Transverse colon (tissue), 4 donors: Measurements from ENCODE around the gene SLC13A3. TPM values are rescaled to one million over a fixed set of nuclear protein-coding genes. Genes with fewer than 3 reads are reported as not detected.

ENCODE experiments used
- DNase-seq: peaks from one replicate; pipeline ENCODE4 v3.0.0-alpha.2; 2019
- H3K27ac ChIP-seq, 4 donors: fragments of 200-600 bp; sonication (generic); 2 replicates each; pipeline ENCODE4 v1.5.1; 2016 to 2018; ENCODE audit warnings: inconsistent platforms in 4 of 4
- H3K27me3 ChIP-seq: fragments of 200-600 bp; sonication (generic); 2 replicates; pipeline ENCODE4 v1.5.1; 2017; ENCODE audit warnings: inconsistent platforms
- H3K36me3 ChIP-seq, 4 donors: fragments of 200-600 bp; sonication (generic); 2 replicates each; pipeline ENCODE4 v1.5.1; 2017 to 2019; ENCODE audit warnings: inconsistent platforms in 4 of 4
- H3K4me1 ChIP-seq, 4 donors: fragments of 200-600 bp; sonication (generic); 2 replicates each; pipeline ENCODE4 v1.5.1; 2017 to 2020; ENCODE audit warnings: inconsistent platforms in 4 of 4
- H3K4me3 ChIP-seq, 4 donors: fragments of 200-600 bp; sonication (generic); 1 replicate in 1 of 4; 2 replicates in 3 of 4; pipeline versions ENCODE4 v1.5.1 to v1.6.1; 2017 to 2019; ENCODE audit warnings: inconsistent platforms in 4 of 4
- H3K9me3 ChIP-seq, 2 donors: fragments of 200-600 bp; sonication (generic); 2 replicates each; pipeline ENCODE4 v1.5.1; 2017 to 2019; ENCODE audit warnings: inconsistent platforms in 2 of 2
- EP300 ChIP-seq: sonication (generic); formaldehyde crosslinking; IDR thresholded peaks from one replicate; pipeline ENCODE4 v1.6.1; 2017; ENCODE audit warnings: antibody characterized with exemption, low read depth
- POLR2A ChIP-seq: fragments of 450-650 bp; IDR thresholded peaks from one replicate; pipeline ENCODE4 v1.6.1; 2016; ENCODE audit warnings: antibody characterized with exemption, mild to moderate bottlenecking, moderate library complexity
- POLR2AphosphoS5 ChIP-seq, 3 donors: sonication (generic); formaldehyde crosslinking; IDR thresholded peaks; one replicate each; pipeline ENCODE4 v1.6.1; 2016; ENCODE audit warnings: antibody characterized with exemption in 3 of 3
- WGBS, 2 donors: methylation state at CpG; one replicate each; pipeline ENCODE4 v1.1.5; 2018; ENCODE audit warnings: low coverage in 1 of 2; 5-methylcytosine and 5-hydroxymethylcytosine counted together
- in situ Hi-C, 4 donors: fragments of 200-750 bp; cut with MboI; loops; one replicate each; pipeline versions ENCODE4 v1.15.0 to v1.15.1; 2017; ENCODE audit warnings: low sequenced_read_pairs in 3 of 4, low pct_ligation_motif_present in 1 of 4, low pct_unique_long_range_greater_than_20kb in 1 of 4
- intact Hi-C: fragments of 100-400 bp; cut with DNase I; formaldehyde crosslinking; loops from one replicate; pipeline ENCODE4 v1.15.1; 2023; ENCODE audit warnings: low total_unique reads
- total RNA-seq, 4 donors: library from RNA; depleted of rRNA; stranded (reverse); fragments of >200 nt; gene quantifications; one replicate each; pipeline ENCODE4 v1.1.0, GENCODE V29; 2016
- TF ChIP-seq, protein P1 (sequence below), 5 experiments: fragments of 200-600 bp in 3 of 5; fragments of 450-650 bp in 2 of 5; sonication (generic) in 3 of 5; IDR thresholded peaks; 1 replicate in 2 of 5; 2 replicates in 3 of 5; pipeline ENCODE4 v1.5.1; 2016 to 2017; ENCODE audit warnings: antibody characterized with exemption in 5 of 5, inconsistent platforms in 3 of 5, mild to moderate bottlenecking in 2 of 5, moderate library complexity in 1 of 5

The SLC13A3 gene
- total RNA-seq, 4 donors from 2014 or later: 0.14 to 0.48 TPM; not detected in 2

- no peak for DNase-seq
- in situ Hi-C loops (no loop called here), intact Hi-C loops (no loop called here)
- Histone ChIP-seq H3K27me3 (no peaks in the 10 kb centered on the region), H3K36me3 (no peaks in the 10 kb centered on the region), H3K4me3 (no peak overlapping the region), H3K27ac (no peak overlapping the region), H3K9me3 (no peaks in the 10 kb centered on the region), H3K4me1 (no peaks in the 10 kb centered on the region)
- 93 to 96% methylated on average over 4 of the region's 4 CpGs for WGBS, 2 donors
- TF ChIP-seq, protein P1, sequence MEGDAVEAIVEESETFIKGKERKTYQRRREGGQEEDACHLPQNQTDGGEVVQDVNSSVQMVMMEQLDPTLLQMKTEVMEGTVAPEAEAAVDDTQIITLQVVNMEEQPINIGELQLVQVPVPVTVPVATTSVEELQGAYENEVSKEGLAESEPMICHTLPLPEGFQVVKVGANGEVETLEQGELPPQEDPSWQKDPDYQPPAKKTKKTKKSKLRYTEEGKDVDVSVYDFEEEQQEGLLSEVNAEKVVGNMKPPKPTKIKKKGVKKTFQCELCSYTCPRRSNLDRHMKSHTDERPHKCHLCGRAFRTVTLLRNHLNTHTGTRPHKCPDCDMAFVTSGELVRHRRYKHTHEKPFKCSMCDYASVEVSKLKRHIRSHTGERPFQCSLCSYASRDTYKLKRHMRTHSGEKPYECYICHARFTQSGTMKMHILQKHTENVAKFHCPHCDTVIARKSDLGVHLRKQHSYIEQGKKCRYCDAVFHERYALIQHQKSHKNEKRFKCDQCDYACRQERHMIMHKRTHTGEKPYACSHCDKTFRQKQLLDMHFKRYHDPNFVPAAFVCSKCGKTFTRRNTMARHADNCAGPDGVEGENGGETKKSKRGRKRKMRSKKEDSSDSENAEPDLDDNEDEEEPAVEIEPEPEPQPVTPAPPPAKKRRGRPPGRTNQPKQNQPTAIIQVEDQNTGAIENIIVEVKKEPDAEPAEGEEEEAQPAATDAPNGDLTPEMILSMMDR (IDR thresholded peaks at IDR 0.05): no peak
- no peak for TF ChIP-seq POLR2A
These were observed 42.2 kb downstream of the SLC13A3 start for GRCh38 chr20:46609043-46609442.

- Histone ChIP-seq H3K27me3 (no peaks in the 10 kb centered on the region), H3K9me3 (no peaks in the 10 kb centered on the region), H3K4me1 (no peaks in the 10 kb centered on the region), H3K36me3 (no peaks in the 10 kb centered on the region), H3K27ac (no peak overlapping the region), H3K4me3 (no peak overlapping the region)
- TF ChIP-seq EP300: no peak
- DNase-seq: no peak
- intact Hi-C loops: no loop called here
- WGBS, 2 donors: 74 to 78% methylated on average over 4 to 8 of the region's 8 CpGs
- in situ Hi-C loops: no loop called here
These were observed 43.3 kb downstream of the SLC13A3 start for GRCh38 chr20:46607849-46608497.

- no peaks in the 10 kb centered on the region for H3K27me3 ChIP-seq
- H3K4me1 ChIP-seq: no peaks in the 10 kb centered on the region
- 86 to 100% methylated on average over 1 to 4 of the region's 4 CpGs for WGBS, 2 donors
- no peaks in the 10 kb centered on the region for H3K9me3 ChIP-seq
- in situ Hi-C loops: no loop called here
- no peaks in the 10 kb centered on the region for H3K36me3 ChIP-seq
- no peak overlapping the region for H3K27ac ChIP-seq
- no peak for DNase-seq
- no peak overlapping the region for H3K4me3 ChIP-seq
- TF ChIP-seq POLR2A: no peak
- TF ChIP-seq, protein P1 (IDR thresholded peaks at IDR 0.05): no peak
- no peak for TF ChIP-seq POLR2AphosphoS5 (IDR thresholded peaks at IDR 0.05)
- intact Hi-C loops: no loop called here
These were observed 43.9 kb downstream of the SLC13A3 start for GRCh38 chr20:46607191-46607848.

GRCh38 chr20:46606817-46607190 is 44.5 kb downstream of the SLC13A3 start:
- no peaks in the 10 kb centered on the region for H3K9me3 ChIP-seq
- no peak for TF ChIP-seq EP300
- TF ChIP-seq POLR2A: no peak
- TF ChIP-seq POLR2AphosphoS5 (IDR thresholded peaks at IDR 0.05): no peak
- TF ChIP-seq, protein P1 (IDR thresholded peaks at IDR 0.05): no peak
- DNase-seq: no peak
- no peaks in the 10 kb centered on the region for H3K27me3 ChIP-seq
- no peaks in the 10 kb centered on the region for H3K4me1 ChIP-seq
- no peak overlapping the region for H3K4me3 ChIP-seq
- in situ Hi-C loops: no loop called here
- no peak overlapping the region for H3K27ac ChIP-seq
- no peaks in the 10 kb centered on the region for H3K36me3 ChIP-seq
- 88 to 100% methylated on average over 2 to 4 of the region's 4 CpGs for WGBS, 2 donors
- intact Hi-C loops: no loop called here
